H1 (cell line): ENCODE measurements around the gene RNF141. TPM values are rescaled to one million over a fixed set of nuclear protein-coding genes. Genes with fewer than 3 reads are reported as not detected.

ENCODE experiments used
- KDM5A ChIP-seq: fragments of 200-600 bp; IDR thresholded peaks from 2 replicates; pipeline ENCODE4 v1.7.1; 2012; ENCODE audit warnings: mild to moderate bottlenecking, low read length, inconsistent platforms, mixed read lengths
- YY1 ChIP-seq: IDR thresholded peaks from 2 replicates; pipeline ENCODE4 v1.6.1; 2011; ENCODE audit warnings: low read depth, mild to moderate bottlenecking, low read length
- polyA plus RNA-seq, 7 experiments: library from polyadenylated mRNA; depleted of rRNA in 3 of 7; stranded (reverse) in 5 of 7; unstranded in 2 of 7; fragments of >200 nt in 5 of 7; fragments of 200-250 nt in 2 of 7; gene quantifications; 1 replicate in 5 of 7; 2 replicates in 1 of 7; 4 replicates in 1 of 7; pipeline versions ENCODE4 v1.2.1 to v1.2.3, GENCODE V29; 2011 to 2013; ENCODE audit warnings: missing spikeins in 2 of 7, mixed read lengths in 2 of 7
- total RNA-seq: library from RNA; stranded (reverse); fragmentation: NEBNext Ultra II Directional; extraction: Animal tissue kit (Norgen Biotek cat#: 25700); gene quantifications from 2 replicates; pipeline ENCODE4 v1.2.1, GENCODE V29; 2021

RNF141 gene
- total and polyA plus RNA-seq, 2 of the 8 experiments (the other 6 are each of a cell fraction or from before 2014, with no cell fraction given): 8.5 to 22.8 TPM

DNA sequence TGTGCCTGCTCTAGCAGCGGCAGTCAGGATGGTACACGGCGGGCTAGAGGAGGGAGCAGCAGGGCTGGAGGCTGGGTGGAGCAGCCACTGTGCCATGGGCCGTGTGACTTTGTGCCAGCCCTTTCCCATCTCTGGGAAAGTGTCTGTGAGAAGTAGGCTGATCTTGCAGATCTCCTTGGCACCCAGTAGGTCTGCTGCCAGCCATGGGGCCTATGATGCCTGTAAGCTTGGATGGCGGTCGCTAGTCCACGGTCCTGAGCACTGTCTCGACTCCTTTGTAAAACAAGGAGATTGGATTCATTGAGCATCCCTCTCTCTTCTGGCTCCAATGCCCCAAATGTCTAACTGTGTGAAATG, 63.3 kb downstream of the RNF141 start (continued):
- TF ChIP-seq KDM5A (no peak), YY1 (no peak)
- TF ChIP-seq, all 59 proteins: peak for 0
